Kidney capillary endothelial cell (primary cell): ENCODE data around the gene MUC21.
"Not testable (repeated sequence)": the region's sequence is repeated elsewhere in the genome, so short reads cannot be mapped to it uniquely, and the experiment has no call there.

ENCODE experiments used
- DNase-seq: peaks from one replicate; pipeline ENCODE4 v3.0.0-alpha.2; 2018; ENCODE audit warnings: low spot score

Gene MUC21

DNA sequence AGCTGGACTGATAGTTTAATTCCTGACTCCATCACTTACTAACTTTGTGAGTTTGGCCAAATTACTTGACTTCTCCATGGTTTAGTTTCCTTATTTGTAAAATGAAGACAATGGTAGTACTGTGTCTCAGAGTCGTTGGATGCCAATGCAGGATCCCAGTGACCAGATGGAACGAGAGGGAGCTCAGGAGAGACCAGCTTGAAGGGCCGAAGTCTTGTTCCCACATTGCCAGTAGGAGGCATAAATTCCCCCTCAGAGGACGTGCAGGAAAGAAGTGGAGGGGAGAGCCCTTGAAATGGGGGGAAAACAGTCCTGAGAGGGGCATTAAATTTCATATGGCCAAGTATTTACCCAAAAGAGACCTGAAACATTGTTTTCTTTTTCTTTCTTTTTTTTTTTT, 24.6 kb downstream of the MUC21 start:
- DNase-seq, result no peak

DNA sequence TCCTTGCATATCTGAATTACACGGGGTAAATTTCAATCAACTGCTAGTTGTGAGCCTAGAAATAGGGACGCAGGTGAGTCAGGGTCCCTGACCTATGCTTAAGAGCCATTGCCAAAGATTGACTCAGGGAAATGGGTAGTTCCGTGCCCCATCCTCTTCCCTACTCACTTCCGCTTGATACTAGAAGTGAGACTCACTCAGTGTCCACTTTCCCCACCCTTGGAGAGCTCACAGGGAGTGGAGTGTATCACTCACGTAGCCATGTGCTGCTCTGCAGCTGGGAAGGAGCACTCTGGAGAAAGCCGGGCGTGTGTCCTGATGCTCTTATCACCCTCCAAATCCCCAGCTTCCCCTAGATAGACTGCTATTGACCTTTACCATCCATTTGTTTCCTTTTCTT, 26.2 kb downstream of the MUC21 start:
- no peak for DNase-seq

DNA sequence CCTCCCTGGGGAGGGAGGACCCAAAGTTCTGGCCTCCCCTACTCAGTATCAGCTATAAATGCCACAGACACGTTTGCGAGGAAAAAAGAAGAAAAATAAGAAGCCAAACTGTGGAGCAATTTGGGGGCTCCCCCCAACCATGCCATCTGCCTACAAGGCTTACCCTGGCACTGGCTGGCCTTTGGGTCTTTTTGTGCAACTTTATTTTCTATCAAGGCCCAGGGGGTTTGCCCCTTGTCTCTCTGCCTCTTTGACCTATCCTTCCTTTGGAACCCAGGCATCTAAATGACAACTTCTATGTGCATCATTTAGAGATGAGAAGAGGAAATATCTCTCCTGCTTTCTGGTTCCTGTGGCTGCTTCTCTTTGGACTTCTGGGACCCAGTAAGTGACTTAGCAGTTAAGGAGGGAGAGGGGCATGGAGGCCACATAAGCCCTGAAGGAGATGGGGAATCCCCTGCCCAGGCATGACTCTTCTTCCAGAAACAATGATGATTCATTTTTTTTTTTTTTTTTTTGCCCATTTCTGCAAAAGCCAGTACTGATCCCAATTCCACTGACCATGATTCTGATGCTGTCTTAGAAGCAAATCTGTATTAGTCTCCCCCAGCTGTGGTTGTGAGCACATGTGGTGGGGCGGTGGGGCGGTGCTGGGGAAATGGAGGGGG, 27.0 kb downstream of the MUC21 start, which contains the start of gene MUC22:
MUC22 (plus strand) TSS at position 82 of the 668 bp plus-strand sequence; CDS start at position 315, 233 bp downstream.
- DNase-seq, result no peak

DNA sequence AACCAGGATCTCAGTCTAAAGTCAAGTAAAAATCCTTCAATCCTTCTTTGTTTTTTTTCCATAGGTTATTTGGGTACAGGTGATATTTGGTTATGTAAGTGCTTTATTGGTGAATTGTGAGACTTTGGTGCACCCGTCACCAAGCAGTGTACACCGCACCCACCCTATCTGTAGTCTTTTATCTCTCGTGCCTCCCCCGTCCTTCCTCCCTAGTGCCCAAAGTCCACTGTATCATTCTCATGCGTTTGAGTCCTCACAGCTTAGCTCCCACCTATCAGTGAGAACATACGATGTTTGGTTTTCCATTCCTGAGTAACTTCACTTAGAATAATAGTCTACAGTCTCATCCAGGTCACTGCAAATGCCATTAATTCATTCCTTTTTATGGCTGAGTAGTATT, 27.6 kb downstream of the MUC21 start:
- no peak for DNase-seq

DNA sequence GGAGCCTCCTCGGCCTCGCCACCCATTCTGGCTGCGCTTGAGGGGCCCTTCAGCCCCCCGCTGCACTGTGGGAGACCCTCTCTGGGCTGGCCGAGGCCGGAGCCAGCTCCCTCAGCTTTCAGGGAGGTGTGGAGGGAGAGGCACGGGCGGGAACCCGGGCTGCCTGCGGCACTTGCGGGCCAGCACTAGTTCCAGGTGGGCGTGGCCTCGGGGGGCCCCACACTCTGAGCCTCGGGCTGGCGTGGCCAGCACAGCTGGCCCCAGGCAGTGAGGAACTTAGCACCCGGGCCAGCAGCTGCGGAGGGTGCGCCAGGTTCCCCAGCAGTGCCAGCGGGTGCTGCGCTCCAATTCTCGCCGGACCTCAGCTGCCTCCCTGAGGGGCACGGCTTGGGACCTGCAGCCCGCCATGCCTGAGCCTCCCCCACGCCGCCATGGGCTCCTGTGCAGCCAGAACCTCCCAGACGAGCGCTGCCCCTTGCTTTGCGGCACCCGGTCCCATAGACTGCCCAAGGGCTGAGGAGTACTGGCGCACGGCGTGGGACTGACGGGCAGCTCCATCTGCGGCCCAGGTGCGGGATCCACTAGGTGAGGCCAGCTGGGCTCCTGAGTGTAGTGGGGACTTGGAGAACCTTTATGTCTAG, 33.3 kb downstream of the MUC21 start:
- no peak for DNase-seq

DNA sequence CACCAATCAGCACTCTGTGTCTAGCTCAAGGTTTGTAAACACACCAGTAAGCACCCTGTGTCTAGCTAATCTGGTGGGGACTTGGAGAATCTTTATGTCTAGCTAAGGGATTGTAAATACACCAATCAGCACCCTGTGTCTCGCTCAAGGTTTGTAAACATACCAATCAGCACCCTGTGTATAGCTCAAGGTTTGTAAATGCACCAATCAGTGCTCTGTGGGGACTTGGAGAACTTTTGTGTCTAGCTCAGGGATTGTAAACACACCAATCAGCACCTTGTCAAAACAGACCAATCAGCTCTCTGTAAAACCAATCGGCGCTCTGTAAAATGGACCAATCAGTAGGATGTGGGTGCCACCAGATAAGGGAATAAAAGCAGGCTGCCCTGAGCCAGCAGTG, 33.9 kb downstream of the MUC21 start:
- not testable (repeated sequence) for DNase-seq

DNA sequence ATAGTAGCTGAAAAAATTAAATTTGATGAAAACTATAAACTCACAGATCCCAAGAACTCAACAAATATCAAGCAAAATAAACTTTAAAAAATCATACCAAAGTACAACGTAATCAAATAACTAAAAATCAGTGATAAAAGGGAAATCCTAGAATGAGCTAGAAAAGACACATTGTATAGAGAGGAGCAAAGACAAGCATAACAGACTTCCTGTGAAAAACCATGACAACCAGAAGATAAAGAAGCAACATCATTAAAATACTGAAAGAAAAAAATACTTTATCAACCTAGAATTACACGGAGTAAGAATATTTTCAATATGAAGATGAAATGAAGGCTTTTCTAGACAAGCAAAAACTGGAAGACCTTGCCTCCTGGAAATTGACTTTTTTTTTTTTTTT, 36.5 kb downstream of the MUC21 start:
- no peak for DNase-seq

DNA sequence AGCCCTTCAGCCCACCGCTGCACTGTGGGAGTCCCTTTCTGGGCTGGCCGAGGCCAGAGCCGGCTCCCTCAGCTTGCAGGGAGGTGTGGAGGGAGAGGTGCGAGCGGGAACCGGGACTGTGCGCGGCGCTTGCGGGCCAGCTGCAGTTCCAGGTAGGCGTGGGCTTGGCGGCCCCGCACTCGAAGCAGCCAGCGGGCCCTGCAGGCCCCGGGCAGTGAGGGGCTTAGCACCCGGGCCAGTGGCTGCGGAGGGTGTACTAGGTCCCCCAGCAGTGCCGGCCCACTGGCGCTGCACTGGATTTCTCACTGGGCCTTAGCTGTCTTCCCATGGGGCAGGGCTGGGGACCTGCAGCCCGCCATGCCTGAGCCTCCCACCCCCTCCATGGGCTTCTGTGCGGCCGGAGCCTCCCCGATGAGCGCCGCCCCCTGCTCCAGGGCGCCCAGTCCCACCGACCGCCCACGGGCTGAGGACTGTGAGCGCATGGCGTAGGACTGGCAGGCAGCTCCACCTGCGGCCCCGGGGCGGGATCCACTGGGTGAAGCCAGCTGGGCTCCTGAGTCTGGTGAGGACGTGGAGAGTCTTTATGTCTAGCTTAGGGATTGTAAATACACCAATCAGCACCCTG, 37.2 kb downstream of the MUC21 start:
- not testable (repeated sequence) for DNase-seq

DNA sequence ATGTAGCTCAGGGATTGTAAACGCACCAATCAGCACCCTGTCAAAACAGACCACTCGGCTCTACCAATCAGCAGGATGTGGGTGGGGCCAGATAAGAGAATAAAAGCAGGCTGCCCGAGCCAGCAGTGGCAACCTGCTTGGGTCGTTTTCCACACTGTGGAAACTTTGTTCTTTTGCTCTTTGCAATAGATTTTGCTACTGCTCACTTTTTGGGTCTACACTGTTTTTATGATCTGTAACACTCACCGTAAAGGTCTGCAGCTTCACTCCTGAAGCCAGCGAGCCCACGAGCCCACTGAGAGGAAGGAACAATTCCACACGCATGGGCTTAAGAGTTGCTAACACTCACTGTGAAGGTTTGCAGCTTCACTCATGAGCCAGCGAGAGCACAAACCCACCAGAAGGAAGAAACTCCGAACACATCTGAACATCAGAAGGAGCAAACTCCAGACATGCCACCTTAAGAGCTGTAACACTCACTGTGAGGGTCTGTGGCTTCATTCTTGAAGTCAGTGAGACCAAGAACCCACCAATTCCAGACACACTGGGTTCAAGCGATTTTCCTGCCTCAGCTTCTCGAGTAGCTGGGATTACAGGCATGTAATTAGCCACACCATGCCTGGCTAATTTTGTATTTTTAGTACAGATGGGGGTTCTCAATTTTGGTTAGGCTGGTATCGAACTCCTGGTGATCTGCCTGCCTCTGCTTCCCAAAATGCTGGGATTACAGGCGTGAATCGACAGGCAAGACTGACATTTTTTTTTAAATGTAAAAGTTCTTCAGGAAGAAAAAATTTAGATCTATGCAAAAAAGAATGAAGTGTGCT, 38.4 kb downstream of the MUC21 start:
- DNase-seq, result not testable (repeated sequence)

DNA sequence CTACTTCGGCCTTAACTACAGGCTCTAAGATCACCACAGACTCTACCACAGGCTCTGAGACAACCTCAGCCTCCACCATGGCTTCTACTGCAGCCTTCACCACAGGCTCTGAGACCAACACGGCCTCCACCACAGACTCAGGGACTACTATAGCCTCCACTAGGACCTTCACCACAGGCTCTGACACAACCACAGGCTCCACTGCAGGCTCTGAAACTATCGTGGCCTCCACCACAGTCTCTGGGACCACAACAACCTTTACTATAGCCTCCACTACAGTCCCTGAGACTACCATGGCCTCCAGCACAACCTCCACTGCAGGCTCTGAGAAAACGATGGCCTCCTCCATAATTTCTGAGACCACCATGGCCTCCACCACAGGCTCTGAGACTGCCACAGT, 42.1 kb downstream of the MUC21 start:
- DNase-seq, result no peak

DNA sequence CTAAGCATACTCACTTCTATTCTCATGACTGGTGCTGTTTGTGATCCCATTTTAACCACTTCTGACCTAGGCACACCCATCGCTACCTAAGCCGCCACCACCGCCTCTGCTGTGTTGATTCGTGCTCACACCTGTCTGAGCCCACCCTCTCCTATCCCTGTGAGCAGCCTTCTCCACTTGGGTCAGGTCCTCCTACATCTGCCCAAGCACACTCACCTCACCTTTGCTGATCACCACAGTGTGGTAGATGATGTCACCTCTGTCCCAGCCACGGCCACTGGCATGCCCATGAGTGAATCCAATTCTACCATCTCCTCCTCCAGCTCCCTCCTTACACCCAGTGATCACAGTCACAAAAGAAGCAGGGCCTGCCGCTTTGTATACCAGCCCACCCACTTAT, 47.6 kb downstream of the MUC21 start:
- no peak for DNase-seq

DNA sequence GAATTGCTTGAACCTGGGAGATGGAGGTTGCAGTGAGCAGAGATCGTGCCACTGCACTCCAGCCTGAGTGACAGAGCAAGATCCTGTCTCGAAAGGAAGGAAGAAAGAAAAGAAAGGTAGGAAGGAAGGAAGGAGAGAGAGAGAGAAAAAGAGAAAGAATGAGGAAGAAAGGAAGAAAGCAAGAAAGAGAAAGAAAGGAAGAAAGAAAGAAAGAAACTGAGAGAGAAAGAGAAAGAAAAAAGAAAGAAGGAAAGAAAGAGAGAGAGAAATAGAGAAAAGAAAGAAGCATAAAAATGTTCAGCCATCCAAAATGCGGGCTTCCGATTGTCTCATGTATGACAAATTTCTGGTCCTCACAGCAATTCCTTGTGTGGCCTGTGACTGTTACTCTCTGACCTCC, 49.6 kb downstream of the MUC21 start:
- no peak for DNase-seq

DNA sequence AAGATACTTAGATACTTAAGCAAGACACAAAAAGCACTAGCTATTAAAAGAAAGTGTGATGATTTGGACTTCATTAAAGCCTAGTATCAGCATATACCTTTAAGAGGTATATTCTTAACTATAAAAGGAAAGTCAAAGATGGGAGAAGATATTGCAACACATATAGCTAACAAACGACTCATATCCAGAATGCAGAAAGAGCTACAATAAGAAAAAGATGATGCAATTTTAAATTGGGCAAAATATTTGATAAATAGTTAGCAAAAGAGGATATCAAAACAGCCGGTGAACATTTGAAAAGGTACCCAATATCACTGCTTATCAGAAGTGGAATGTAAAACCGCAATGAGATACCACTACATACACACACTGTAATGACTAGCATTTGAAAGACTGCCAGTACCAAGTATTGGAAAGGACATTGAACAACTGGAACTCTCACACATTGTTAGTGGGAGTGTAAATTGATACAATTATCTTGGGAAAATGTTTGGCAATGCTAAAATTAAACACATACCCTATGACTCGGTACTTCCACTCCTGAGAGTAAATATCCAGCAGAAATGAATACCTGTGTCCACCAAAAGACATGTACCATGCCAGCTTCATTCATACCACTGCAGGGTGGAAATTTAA, 52.5 kb downstream of the MUC21 start:
- no peak for DNase-seq

DNA sequence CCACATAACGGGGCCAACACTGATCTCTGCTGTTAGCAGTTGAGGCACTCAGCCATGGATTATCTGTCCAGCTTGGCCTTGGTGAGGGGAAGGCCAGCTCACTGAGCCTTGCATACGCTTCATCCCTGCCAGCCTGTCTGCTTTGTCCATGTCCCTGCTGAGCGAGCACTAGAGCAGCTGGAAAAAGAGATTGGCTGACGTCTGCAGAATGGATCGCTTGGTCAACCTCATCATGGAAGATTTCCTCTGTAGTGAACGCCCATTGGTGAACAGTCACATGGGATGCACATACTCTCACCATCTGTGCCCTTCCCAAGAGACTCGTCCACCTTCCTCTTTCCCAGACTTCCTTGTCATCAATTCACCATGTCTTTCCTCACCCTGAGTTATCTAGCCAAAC, 53.7 kb downstream of the MUC21 start:
- DNase-seq, result no peak

DNA sequence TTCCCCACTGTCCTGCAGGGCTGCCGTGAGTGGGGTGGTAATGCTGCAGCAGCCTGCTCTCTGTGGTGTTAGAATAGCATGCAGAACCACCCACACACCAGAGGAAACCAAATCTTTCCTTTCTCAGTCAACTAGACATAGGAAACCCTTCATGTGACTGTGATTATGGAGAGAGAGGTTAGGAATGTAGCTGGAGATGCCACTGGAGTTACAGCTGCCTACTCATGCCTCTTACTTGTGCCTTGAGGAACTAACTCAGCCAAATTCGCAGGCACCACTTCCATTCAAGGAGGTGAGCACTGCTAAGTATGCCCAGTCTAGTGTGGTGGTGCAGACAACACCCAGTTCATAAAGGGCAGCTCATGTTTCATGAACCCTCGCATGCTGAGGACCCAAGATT, 54.2 kb downstream of the MUC21 start:
- no peak for DNase-seq

DNA sequence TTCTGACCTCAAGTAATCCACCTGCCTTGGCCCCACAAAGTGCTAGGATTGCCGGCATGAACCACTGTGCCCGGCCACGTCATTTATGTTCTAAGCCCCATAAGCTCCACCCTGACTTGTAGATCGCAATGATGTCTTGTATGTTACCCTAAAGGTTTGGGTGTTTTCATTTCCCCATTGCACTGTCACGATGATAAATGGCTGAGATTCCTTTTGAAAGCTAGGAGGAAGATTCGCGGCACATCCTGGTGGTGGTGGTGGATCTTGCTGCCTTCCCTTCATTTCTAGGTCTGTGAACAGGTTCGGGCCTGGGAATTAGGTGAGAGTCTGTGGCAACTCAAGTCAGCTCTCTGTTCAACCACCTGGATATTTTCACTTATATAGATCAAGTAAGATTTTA, 55.0 kb downstream of the MUC21 start:
- DNase-seq, result no peak
